ENCODE data around the gene FILIP1L.
"Not testable (repeated sequence)": the region's sequence is repeated elsewhere in the genome, so short reads cannot be mapped to it uniquely, and the experiment has no call there.

The FILIP1L gene

DNA sequence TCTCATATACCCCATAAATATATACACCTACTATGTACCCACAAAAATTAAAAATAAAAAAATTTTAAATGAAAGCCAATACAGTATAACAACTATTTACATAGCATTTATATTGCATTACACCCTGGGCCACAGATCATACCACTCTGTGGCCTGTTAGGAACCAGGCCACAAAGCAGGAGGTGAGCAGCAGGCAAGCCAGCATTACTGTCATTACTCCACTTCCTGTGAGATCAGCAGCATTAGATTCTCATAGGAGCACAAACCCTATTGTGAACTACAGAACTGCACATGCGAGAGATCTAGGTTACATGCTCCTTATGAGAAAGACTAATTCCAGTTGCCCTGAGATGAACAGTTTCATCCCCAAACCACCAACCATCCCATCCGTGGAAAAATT lies 17.4 kb downstream of the FILIP1L start:
- peaks cover 10% of the 10 kb centered on the region for H3K4me1 ChIP-seq (ENCODE audit: low read depth, poor library complexity, severe bottlenecking)
- H3K4me2 ChIP-seq = no peak overlapping the region
- H3K79me2 ChIP-seq (ENCODE audit: insufficient read depth, low read depth) = no peaks in the 10 kb centered on the region

GRCh38 chr3:100096286-100096685 lies 18.0 kb downstream of the FILIP1L start:
- not testable (repeated sequence) for H2AFZ ChIP-seq (ENCODE audit: low read depth); H3K27ac ChIP-seq; H3K79me2 ChIP-seq (ENCODE audit: insufficient read depth, low read depth); H3K36me3 ChIP-seq (ENCODE audit: insufficient read depth); H3K4me1 ChIP-seq (ENCODE audit: low read depth, poor library complexity, severe bottlenecking); H3K27me3 ChIP-seq (ENCODE audit: insufficient read depth, low read depth); H4K20me1 ChIP-seq (ENCODE audit: insufficient read depth); H3K4me2 ChIP-seq; H3K9ac ChIP-seq; H3K4me3 ChIP-seq (IDR thresholded peaks at IDR 0.05; ENCODE audit: insufficient read depth, low read depth, low read length)

More for the DNA sequence above, 17.4 kb downstream of the FILIP1L start:
- Histone ChIP-seq H2AFZ (ENCODE audit: low read depth) (no peak overlapping the region), H3K4me3 (IDR thresholded peaks at IDR 0.05; ENCODE audit: insufficient read depth, low read depth, low read length) (no peak overlapping the region), H3K27ac (no peak overlapping the region), H3K9ac (no peak overlapping the region), H4K20me1 (ENCODE audit: insufficient read depth) (no peaks in the 10 kb centered on the region), H3K36me3 (ENCODE audit: insufficient read depth) (no peaks in the 10 kb centered on the region), H3K27me3 (ENCODE audit: insufficient read depth, low read depth) (no peaks in the 10 kb centered on the region)
- TF ChIP-seq, protein P1, sequence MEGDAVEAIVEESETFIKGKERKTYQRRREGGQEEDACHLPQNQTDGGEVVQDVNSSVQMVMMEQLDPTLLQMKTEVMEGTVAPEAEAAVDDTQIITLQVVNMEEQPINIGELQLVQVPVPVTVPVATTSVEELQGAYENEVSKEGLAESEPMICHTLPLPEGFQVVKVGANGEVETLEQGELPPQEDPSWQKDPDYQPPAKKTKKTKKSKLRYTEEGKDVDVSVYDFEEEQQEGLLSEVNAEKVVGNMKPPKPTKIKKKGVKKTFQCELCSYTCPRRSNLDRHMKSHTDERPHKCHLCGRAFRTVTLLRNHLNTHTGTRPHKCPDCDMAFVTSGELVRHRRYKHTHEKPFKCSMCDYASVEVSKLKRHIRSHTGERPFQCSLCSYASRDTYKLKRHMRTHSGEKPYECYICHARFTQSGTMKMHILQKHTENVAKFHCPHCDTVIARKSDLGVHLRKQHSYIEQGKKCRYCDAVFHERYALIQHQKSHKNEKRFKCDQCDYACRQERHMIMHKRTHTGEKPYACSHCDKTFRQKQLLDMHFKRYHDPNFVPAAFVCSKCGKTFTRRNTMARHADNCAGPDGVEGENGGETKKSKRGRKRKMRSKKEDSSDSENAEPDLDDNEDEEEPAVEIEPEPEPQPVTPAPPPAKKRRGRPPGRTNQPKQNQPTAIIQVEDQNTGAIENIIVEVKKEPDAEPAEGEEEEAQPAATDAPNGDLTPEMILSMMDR (conservative IDR thresholded peaks at IDR 0.05; ENCODE audit: low read depth, low read length) = no peak

DNA sequence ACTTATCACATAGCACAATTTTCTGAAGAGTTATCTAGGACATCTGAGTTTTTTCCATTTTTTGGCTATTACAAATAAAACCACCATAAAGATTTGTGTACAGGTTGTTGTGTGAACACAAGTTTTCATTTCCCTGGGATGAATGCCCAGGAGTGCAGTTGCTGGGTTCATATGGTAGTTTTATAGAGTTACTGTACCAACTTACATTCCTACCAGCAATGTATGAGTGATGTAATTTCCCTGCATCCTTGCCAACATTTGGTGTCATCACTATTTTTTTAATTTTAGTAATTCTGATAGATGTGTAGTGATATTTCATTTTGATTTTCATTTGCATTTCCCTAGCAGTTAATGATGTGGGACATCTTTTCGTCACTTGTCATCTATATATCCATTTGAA lies 20.5 kb downstream of the FILIP1L start:
- no peak overlapping the region for H3K9ac ChIP-seq
- H3K4me1 ChIP-seq (ENCODE audit: low read depth, poor library complexity, severe bottlenecking) = peaks cover 30% of the 10 kb centered on the region
- no peak overlapping the region for H3K27ac ChIP-seq
- H4K20me1 ChIP-seq (ENCODE audit: insufficient read depth) = no peaks in the 10 kb centered on the region
- no peaks in the 10 kb centered on the region for H3K27me3 ChIP-seq (ENCODE audit: insufficient read depth, low read depth)
- H3K4me3 ChIP-seq (IDR thresholded peaks at IDR 0.05; ENCODE audit: insufficient read depth, low read depth, low read length) = no peak overlapping the region
- TF ChIP-seq, protein P1 (conservative IDR thresholded peaks at IDR 0.05; ENCODE audit: low read depth, low read length) = no peak
- no peaks in the 10 kb centered on the region for H3K79me2 ChIP-seq (ENCODE audit: insufficient read depth, low read depth)
- no peaks in the 10 kb centered on the region for H3K36me3 ChIP-seq (ENCODE audit: insufficient read depth)
- H3K4me2 ChIP-seq = no peak overlapping the region
- H2AFZ ChIP-seq (ENCODE audit: low read depth) = no peak overlapping the region

GRCh38 chr3:100090669-100091005 lies 23.7 kb downstream of the FILIP1L start:
- no peaks in the 10 kb centered on the region for H3K79me2 ChIP-seq (ENCODE audit: insufficient read depth, low read depth)
- H3K4me2 ChIP-seq = peak overlapping the region; percentile 30; the same call in 1 of the 2 replicates
- H2AFZ ChIP-seq (ENCODE audit: low read depth) = no peak overlapping the region
- peaks cover 62% of the 10 kb centered on the region for H3K4me1 ChIP-seq (ENCODE audit: low read depth, poor library complexity, severe bottlenecking)
- H4K20me1 ChIP-seq (ENCODE audit: insufficient read depth) = no peaks in the 10 kb centered on the region
- no peak overlapping the region for H3K9ac ChIP-seq
- no peak overlapping the region for H3K27ac ChIP-seq
- H3K27me3 ChIP-seq (ENCODE audit: insufficient read depth, low read depth) = no peaks in the 10 kb centered on the region
- H3K4me3 ChIP-seq (IDR thresholded peaks at IDR 0.05; ENCODE audit: insufficient read depth, low read depth, low read length) = no peak overlapping the region
- TF ChIP-seq, protein P1 (conservative IDR thresholded peaks at IDR 0.05; ENCODE audit: low read depth, low read length) = no peak; the same call in none of the 2 replicates
- H3K36me3 ChIP-seq (ENCODE audit: insufficient read depth) = no peaks in the 10 kb centered on the region

DNA sequence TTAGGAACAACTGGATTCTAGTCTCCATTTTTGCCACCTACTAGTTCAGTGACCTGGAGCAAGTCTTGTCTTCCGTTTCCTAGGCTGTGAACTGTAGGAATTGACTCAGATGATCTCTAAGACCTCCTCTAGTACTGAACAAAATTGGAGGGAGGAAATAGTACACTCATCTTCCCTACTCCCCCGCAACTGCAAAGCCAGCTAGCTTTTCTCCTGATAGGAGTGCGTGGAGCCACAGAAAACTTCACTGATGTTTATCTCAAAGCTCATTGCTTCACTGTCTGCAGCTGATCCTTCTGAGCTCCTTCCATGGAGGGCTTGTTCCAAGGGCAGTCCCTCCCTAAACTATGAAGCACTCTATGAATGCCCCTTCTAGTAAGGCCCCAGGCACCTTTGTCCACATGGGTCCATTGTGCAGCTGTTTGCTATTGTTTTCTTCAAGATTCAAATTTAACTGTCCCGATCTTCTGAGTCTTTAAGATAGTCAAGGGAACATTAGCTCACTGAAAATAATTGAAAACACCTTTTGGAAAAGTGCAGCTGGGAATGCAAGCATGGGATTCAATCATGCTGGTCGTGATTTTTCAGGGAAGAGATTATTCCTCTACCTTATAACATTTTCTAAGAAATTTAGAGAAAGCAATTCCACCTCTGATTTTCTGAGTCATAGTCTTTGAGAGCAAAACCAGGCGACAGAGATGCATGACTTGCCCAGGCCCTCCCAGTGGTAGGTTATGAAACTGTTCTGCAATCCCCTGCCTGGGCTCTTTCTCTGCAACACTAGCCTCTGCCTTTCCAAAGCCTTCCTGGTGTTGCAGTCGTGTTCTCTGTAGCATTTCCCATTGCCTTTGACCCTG lies 24.3 kb downstream of the FILIP1L start:
- Histone ChIP-seq H3K9ac (no peak overlapping the region), H3K79me2 (ENCODE audit: insufficient read depth, low read depth) (no peaks in the 10 kb centered on the region), H3K27ac (no peak overlapping the region), H3K36me3 (ENCODE audit: insufficient read depth) (no peaks in the 10 kb centered on the region), H2AFZ (ENCODE audit: low read depth) (no peak overlapping the region), H3K4me2 (peak overlapping the region; percentile 30; the same call in 1 of the 2 replicates), H4K20me1 (ENCODE audit: insufficient read depth) (no peaks in the 10 kb centered on the region), H3K4me3 (IDR thresholded peaks at IDR 0.05; ENCODE audit: insufficient read depth, low read depth, low read length) (no peak overlapping the region), H3K4me1 (ENCODE audit: low read depth, poor library complexity, severe bottlenecking) (peaks cover 66% of the 10 kb centered on the region), H3K27me3 (ENCODE audit: insufficient read depth, low read depth) (no peaks in the 10 kb centered on the region)
- TF ChIP-seq, protein P1 (conservative IDR thresholded peaks at IDR 0.05; ENCODE audit: low read depth, low read length) = peak; percentile 71
